HCT116 (cell line): Measurements from ENCODE around the gene ROGDI.

Experiments
- ELF1 ChIP-seq: IDR thresholded peaks from 2 replicates; pipeline ENCODE4 v1.6.1; 2012; ENCODE audit warnings: low read depth, borderline replicate concordance
- POLR2A ChIP-seq: IDR thresholded peaks from 2 replicates; pipeline ENCODE4 v1.7.0; 2011; ENCODE audit warnings: borderline replicate concordance; ENCODE audit not compliant: insufficient read depth, insufficient read length; ENCODE audit errors: extremely low read depth
- TF ChIP-seq, protein P1 (sequence below), 3 experiments: fragments of 200-600 bp in 1 of 3; sonication (generic) in 1 of 3; IDR thresholded peaks in 2 of 3; conservative IDR thresholded peaks in 1 of 3; 2 replicates each; pipeline ENCODE4 v1.5.1; 2012 to 2017; ENCODE audit warnings: low read depth in 2 of 3, low read length in 2 of 3, antibody characterized with exemption in 1 of 3, borderline replicate concordance in 1 of 3, control low read depth in 1 of 3, mild to moderate bottlenecking in 1 of 3, mixed read lengths in 1 of 3, mixed run types in 1 of 3, moderate library complexity in 1 of 3; ENCODE audit not compliant: insufficient read depth in 1 of 3

DNA sequence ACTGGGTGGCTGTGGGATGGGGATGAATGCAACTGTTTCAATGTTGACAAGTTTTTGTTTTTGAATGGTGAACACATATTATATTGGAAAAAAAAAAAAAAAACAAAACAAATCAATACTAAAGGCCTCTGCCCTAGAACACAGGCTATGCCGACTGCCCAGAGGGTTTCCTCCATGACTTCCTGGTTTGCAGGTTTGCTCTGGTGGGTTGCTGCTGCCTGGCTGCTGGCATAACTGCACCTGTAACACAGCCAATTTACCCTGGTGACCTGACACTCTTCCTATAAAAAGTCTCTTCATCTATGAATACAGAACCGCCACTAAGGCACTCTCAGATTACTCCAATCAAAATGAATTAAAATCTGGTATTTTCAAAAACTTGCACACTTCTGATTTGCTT is 34.3 kb upstream of the ROGDI start:
- TF ChIP-seq, protein P1, sequence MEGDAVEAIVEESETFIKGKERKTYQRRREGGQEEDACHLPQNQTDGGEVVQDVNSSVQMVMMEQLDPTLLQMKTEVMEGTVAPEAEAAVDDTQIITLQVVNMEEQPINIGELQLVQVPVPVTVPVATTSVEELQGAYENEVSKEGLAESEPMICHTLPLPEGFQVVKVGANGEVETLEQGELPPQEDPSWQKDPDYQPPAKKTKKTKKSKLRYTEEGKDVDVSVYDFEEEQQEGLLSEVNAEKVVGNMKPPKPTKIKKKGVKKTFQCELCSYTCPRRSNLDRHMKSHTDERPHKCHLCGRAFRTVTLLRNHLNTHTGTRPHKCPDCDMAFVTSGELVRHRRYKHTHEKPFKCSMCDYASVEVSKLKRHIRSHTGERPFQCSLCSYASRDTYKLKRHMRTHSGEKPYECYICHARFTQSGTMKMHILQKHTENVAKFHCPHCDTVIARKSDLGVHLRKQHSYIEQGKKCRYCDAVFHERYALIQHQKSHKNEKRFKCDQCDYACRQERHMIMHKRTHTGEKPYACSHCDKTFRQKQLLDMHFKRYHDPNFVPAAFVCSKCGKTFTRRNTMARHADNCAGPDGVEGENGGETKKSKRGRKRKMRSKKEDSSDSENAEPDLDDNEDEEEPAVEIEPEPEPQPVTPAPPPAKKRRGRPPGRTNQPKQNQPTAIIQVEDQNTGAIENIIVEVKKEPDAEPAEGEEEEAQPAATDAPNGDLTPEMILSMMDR (IDR thresholded peaks at IDR 0.05 in 2 of 3, conservative IDR thresholded peaks at IDR 0.05 in 1 of 3; ENCODE audit: borderline replicate concordance in 1 of 3, insufficient read depth in 1 of 3, low read depth in 2 of 3, low read length in 2 of 3) = no peak
- TF ChIP-seq ELF1 = no peak
- TF ChIP-seq POLR2A = no peak
